ENCODE measurements around the gene NSRP1.

The NSRP1 gene

DNA sequence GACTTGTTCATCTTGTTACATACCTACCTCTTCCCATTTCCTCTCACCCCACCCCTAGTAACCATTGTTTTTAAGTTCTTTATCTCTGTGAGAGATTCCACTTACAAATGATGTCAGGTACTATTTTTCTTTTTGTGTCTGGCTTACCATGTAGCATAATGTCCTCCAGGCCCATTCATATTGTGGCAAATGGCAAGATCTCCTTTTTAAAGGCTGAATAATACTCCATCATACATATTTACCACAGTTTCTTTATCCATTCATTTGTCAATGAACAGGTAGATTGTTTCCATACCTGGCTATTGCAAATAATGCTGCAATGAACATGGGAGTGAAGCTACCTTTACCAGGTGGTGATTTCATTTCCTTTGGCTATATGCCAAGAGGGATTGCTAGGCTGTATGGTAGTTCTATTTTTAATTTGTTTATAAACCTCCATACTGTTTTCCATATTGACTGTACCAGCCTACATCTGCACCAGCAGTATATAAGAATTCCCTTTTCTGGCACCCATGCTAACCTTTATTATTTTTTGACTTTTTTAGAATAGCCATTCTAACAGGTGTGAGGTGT is 53.9 kb downstream of the NSRP1 start:
- TF ChIP-seq, protein P1, sequence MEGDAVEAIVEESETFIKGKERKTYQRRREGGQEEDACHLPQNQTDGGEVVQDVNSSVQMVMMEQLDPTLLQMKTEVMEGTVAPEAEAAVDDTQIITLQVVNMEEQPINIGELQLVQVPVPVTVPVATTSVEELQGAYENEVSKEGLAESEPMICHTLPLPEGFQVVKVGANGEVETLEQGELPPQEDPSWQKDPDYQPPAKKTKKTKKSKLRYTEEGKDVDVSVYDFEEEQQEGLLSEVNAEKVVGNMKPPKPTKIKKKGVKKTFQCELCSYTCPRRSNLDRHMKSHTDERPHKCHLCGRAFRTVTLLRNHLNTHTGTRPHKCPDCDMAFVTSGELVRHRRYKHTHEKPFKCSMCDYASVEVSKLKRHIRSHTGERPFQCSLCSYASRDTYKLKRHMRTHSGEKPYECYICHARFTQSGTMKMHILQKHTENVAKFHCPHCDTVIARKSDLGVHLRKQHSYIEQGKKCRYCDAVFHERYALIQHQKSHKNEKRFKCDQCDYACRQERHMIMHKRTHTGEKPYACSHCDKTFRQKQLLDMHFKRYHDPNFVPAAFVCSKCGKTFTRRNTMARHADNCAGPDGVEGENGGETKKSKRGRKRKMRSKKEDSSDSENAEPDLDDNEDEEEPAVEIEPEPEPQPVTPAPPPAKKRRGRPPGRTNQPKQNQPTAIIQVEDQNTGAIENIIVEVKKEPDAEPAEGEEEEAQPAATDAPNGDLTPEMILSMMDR (IDR thresholded peaks at IDR 0.05; ENCODE audit: poor library complexity, severe bottlenecking), result no peak
- Histone ChIP-seq H3K36me3 (ENCODE audit: low read depth) (peaks cover 65% of the 10 kb centered on the region), H3K27me3 (ENCODE audit: insufficient read depth, poor library complexity, severe bottlenecking) (no peaks in the 10 kb centered on the region), H3K4me1 (ENCODE audit: insufficient read depth, poor library complexity, severe bottlenecking) (peaks cover 15% of the 10 kb centered on the region), H3K9me3 (ENCODE audit: severe bottlenecking) (no peaks in the 10 kb centered on the region), H3K27ac (ENCODE audit: poor library complexity, severe bottlenecking) (peak overlapping the region; percentile 15), H3K4me3 (ENCODE audit: severe bottlenecking) (no peak overlapping the region)
- ATAC-seq (ENCODE audit: low read depth), result peak; percentile 81
- DNase-seq (ENCODE audit: low spot score), result no peak

DNA sequence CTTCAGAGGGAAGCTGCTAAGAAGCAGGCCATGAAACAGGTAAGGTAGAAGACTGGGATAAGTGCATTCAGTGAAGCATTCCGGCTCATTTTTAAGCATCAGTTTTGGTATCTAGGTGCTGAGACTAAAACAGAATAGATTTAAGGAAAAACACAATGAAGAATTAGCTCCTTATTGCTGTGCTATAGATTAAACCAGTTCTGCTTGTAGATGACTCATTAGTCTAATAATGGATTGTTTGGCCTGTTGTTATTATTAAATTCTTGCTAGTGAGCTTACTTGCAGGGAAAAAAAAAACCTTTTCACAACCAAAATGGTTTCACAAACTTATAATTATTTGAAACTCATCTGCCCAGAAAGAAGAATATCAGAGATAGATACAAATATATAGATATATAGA is 55.9 kb downstream of the NSRP1 start:
- H3K4me1 ChIP-seq (ENCODE audit: insufficient read depth, poor library complexity, severe bottlenecking), result peaks cover 15% of the 10 kb centered on the region
- peaks cover 71% of the 10 kb centered on the region for H3K36me3 ChIP-seq (ENCODE audit: low read depth)
- TF ChIP-seq, protein P1 (IDR thresholded peaks at IDR 0.05; ENCODE audit: poor library complexity, severe bottlenecking), result no peak

DNA sequence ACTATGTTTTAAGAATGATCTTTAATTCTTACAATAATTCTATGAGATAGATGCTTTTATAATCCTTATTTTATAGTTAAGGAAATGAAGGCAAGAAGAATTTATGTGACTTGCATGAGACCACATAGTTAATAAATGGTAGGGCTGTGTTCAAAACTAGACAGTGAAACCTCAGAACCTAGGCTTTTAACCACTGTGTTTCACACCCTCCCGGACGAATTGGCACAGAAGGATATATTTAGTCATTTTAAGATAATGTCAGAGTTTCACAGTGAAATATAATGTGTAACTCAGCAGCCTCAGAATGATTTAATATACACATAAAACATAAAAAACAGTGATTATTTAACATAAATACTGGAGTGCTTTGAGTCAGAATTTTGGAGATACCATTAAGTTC is 57.0 kb downstream of the NSRP1 start:
- DNase-seq (ENCODE audit: low spot score) (no peak), ATAC-seq (ENCODE audit: low read depth) (no peak)
- Histone ChIP-seq H3K27ac (ENCODE audit: poor library complexity, severe bottlenecking) (no peak overlapping the region), H3K27me3 (ENCODE audit: insufficient read depth, poor library complexity, severe bottlenecking) (no peaks in the 10 kb centered on the region), H3K36me3 (ENCODE audit: low read depth) (peaks cover 79% of the 10 kb centered on the region), H3K4me3 (ENCODE audit: severe bottlenecking) (no peak overlapping the region), H3K9me3 (ENCODE audit: severe bottlenecking) (no peaks in the 10 kb centered on the region), H3K4me1 (ENCODE audit: insufficient read depth, poor library complexity, severe bottlenecking) (peaks cover 15% of the 10 kb centered on the region)
- TF ChIP-seq, protein P1 (IDR thresholded peaks at IDR 0.05; ENCODE audit: poor library complexity, severe bottlenecking), result no peak

More for the DNA sequence above, 55.9 kb downstream of the NSRP1 start:
- H3K4me3 ChIP-seq (ENCODE audit: severe bottlenecking), result no peak overlapping the region
- no peaks in the 10 kb centered on the region for H3K27me3 ChIP-seq (ENCODE audit: insufficient read depth, poor library complexity, severe bottlenecking)
- no peak for DNase-seq (ENCODE audit: low spot score)
- H3K27ac ChIP-seq (ENCODE audit: poor library complexity, severe bottlenecking), result no peak overlapping the region
- H3K9me3 ChIP-seq (ENCODE audit: severe bottlenecking), result no peaks in the 10 kb centered on the region
- ATAC-seq (ENCODE audit: low read depth), result no peak

DNA sequence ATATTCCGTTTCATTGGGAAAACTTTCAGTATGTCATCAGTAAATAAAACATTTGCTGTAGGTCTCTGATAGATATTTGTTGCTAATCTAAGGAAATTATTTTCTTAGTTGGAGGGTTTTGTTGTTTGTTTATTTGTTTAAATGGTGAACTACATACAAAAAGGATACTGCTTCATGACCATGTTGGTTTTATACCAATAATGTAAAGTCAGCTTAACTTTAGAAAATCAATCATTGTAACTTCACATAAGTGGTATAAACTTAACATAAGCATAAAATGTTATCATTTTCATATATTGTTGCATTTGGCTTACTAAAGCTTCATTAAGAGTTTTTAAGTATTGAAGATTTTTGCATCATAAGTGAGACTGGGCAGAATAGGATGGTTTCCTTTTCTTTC is 57.9 kb downstream of the NSRP1 start:
- no peak for ATAC-seq (ENCODE audit: low read depth)
- peaks cover 7% of the 10 kb centered on the region for H3K4me1 ChIP-seq (ENCODE audit: insufficient read depth, poor library complexity, severe bottlenecking)
- DNase-seq (ENCODE audit: low spot score), result no peak
- peaks cover 82% of the 10 kb centered on the region for H3K36me3 ChIP-seq (ENCODE audit: low read depth)
- H3K9me3 ChIP-seq (ENCODE audit: severe bottlenecking), result no peaks in the 10 kb centered on the region
- no peak overlapping the region for H3K4me3 ChIP-seq (ENCODE audit: severe bottlenecking)
- TF ChIP-seq, protein P1 (IDR thresholded peaks at IDR 0.05; ENCODE audit: poor library complexity, severe bottlenecking), result no peak
- no peaks in the 10 kb centered on the region for H3K27me3 ChIP-seq (ENCODE audit: insufficient read depth, poor library complexity, severe bottlenecking)
- H3K27ac ChIP-seq (ENCODE audit: poor library complexity, severe bottlenecking), result no peak overlapping the region

DNA sequence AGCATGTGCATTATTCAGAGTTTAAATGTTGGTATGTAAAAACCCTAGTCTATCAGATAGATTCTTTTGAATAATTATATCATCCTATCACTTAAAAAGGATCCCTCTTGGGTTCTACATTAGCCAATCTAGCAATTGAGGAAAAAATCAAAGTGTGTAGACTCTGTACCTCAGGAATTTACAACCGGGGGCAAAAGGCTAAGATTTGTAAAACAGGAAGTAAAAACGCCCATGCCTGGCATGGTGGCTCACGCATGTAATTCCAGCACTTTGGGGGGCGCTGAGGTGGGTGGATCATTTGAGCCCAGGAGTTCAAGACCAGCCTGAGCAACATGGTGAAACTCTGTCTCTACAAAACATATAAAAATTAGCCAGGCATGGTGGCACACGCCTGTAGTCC is 60.2 kb downstream of the NSRP1 start:
- Histone ChIP-seq H3K4me1 (ENCODE audit: insufficient read depth, poor library complexity, severe bottlenecking) (no peaks in the 10 kb centered on the region), H3K36me3 (ENCODE audit: low read depth) (peaks cover 100% of the 10 kb centered on the region), H3K27ac (ENCODE audit: poor library complexity, severe bottlenecking) (no peak overlapping the region), H3K9me3 (ENCODE audit: severe bottlenecking) (no peaks in the 10 kb centered on the region), H3K27me3 (ENCODE audit: insufficient read depth, poor library complexity, severe bottlenecking) (no peaks in the 10 kb centered on the region), H3K4me3 (ENCODE audit: severe bottlenecking) (no peak overlapping the region)
- TF ChIP-seq, protein P1 (IDR thresholded peaks at IDR 0.05; ENCODE audit: poor library complexity, severe bottlenecking), result no peak
- ATAC-seq (ENCODE audit: low read depth) (no peak), DNase-seq (ENCODE audit: low spot score) (no peak)
